HepG2 (cell line): Measurements from ENCODE around the gene KCTD14. TPM values are rescaled to one million over a fixed set of nuclear protein-coding genes. Genes with fewer than 3 reads are reported as not detected.
A peak's percentile ranks its signal among the peaks of the same experiment; 100 is the strongest.

Experiments used
- ATAC-seq: fragments of 200-7000 bp; cut with Tn5 transposase; 3 replicates; pipeline ENCODE4 v1.9.1; 2020; ENCODE audit warnings: mild to moderate bottlenecking, moderate library complexity
- BruUV-seq: library from RNA; stranded (reverse); fragments of 400-500 nt; replicated peaks from 2 replicates; lab custom pipeline; 2021; lab: Mats Ljungman, UMichigan
- CTCF ChIA-PET: fragments of 300-600 bp; formaldehyde crosslinking; extraction: SDS; loops from one replicate; lab custom pipeline; 2021; ENCODE audit warnings: low total read pairs, inconsistent platforms, low intra/inter-chr PET ratio; lab: Yijun Ruan, JAX
- POLR2A ChIA-PET: fragments of 350-600 bp; sonication (Branson Sonifier 250); formaldehyde crosslinking; loops from one replicate; lab custom pipeline; 2020; ENCODE audit warnings: antibody characterized with exemption, inconsistent platforms; lab: Yijun Ruan, JAX
- DNase-seq: peaks from one replicate; pipeline ENCODE4 v3.0.0-alpha.2; 2015; ENCODE audit warnings: low spot score
- FAIRE-seq: peaks from 3 replicates; lab custom pipeline; 2011; peaks lifted over from hg19 to GRCh38; lab: Jason Lieb, UNC
- H2AFZ ChIP-seq: one replicate; pipeline ENCODE4 v1.6.1; 2011; ENCODE audit warnings: low read length, inconsistent platforms
- H3K27ac ChIP-seq: fragments of 300-600 bp; 3 replicates; pipeline ENCODE4 v1.8.0; 2011; ENCODE audit warnings: mixed run types, mild to moderate bottlenecking, mixed read lengths, low read length, inconsistent platforms; ENCODE audit not compliant: insufficient read depth; ENCODE audit errors: extremely low read length
- H3K27me3 ChIP-seq, 2 experiments: fragments of 200-600 bp in 1 of 2; 2 replicates in 1 of 2; 3 replicates in 1 of 2; pipeline versions ENCODE4 v1.6.0 to v1.8.0; 2011; ENCODE audit warnings: low read length in 2 of 2, mild to moderate bottlenecking in 2 of 2, moderate library complexity in 2 of 2, inconsistent platforms in 1 of 2; ENCODE audit not compliant: insufficient read depth in 2 of 2, control insufficient read depth in 1 of 2
- H3K36me3 ChIP-seq, 2 experiments: fragments of 200-600 bp in 1 of 2; replicated peaks in 1 of 2; 2 replicates in 1 of 2; 3 replicates in 1 of 2; pipeline versions ENCODE4 v1.5.1 to v1.8.0; 2011; ENCODE audit warnings: low read length in 2 of 2, inconsistent platforms in 1 of 2; ENCODE audit not compliant: insufficient read depth in 2 of 2, control insufficient read depth in 1 of 2
- H3K4me1 ChIP-seq: 2 replicates; pipeline ENCODE4 v1.5.1; 2012; ENCODE audit warnings: low read length, inconsistent platforms; ENCODE audit not compliant: insufficient read depth
- H3K4me2 ChIP-seq: 2 replicates; pipeline ENCODE4 v1.6.0; 2011; ENCODE audit warnings: low read depth, low read length, inconsistent platforms
- H3K4me3 ChIP-seq, 3 experiments: fragments of 200-600 bp in 1 of 3; sonication (generic), shearing (Covaris generic) in 1 of 3; replicated peaks in 1 of 3; 2 replicates each; pipeline ENCODE4 v1.5.1; 2011 to 2016; ENCODE audit warnings: low read length in 3 of 3, inconsistent platforms in 2 of 3, low read depth in 2 of 3, mild to moderate bottlenecking in 2 of 3, control low read depth in 1 of 3, mixed read lengths in 1 of 3; ENCODE audit not compliant: insufficient read depth in 1 of 3
- H3K79me2 ChIP-seq: one replicate; pipeline ENCODE4 v1.6.1; 2011; ENCODE audit warnings: low read length, inconsistent platforms; ENCODE audit not compliant: insufficient read depth
- H3K9ac ChIP-seq: 2 replicates; pipeline ENCODE4 v1.6.0; 2011; ENCODE audit warnings: mild to moderate bottlenecking, low read depth, low read length, inconsistent platforms; ENCODE audit not compliant: insufficient read depth
- H3K9me3 ChIP-seq: 2 replicates; pipeline ENCODE4 v1.5.1; 2012; ENCODE audit warnings: mild to moderate bottlenecking, low read length
- H4K20me1 ChIP-seq: 2 replicates; pipeline ENCODE4 v1.6.0; 2011; ENCODE audit warnings: inconsistent platforms, mild to moderate bottlenecking, low read length, moderate library complexity; ENCODE audit not compliant: insufficient read depth
- ATF7 ChIP-seq, 2 experiments: fragments of 450-650 bp in 1 of 2; sonication (generic) in 1 of 2; formaldehyde crosslinking in 1 of 2; IDR thresholded peaks; 2 replicates each; pipeline versions ENCODE4 v1.4.0 to v1.6.1; 2016 to 2020; ENCODE audit warnings: antibody characterized with exemption in 1 of 2, mild to moderate bottlenecking in 1 of 2, missing genetic modification reagents in 1 of 2
- BCL6 ChIP-seq: IDR thresholded peaks from 2 replicates; pipeline ENCODE4 v1.6.1; 2016; ENCODE audit warnings: missing genetic modification reagents, missing compliant biosample characterization
- CREB1 ChIP-seq, 2 experiments: fragments of 450-650 bp in 1 of 2; IDR thresholded peaks; 2 replicates each; pipeline ENCODE4 v1.6.1; 2016 to 2017; ENCODE audit warnings: control low read depth in 1 of 2, mild to moderate bottlenecking in 1 of 2, missing compliant biosample characterization in 1 of 2, missing genetic modification characterization in 1 of 2
- FOSL2 ChIP-seq: sonication (generic); formaldehyde crosslinking; IDR thresholded peaks from 2 replicates; pipeline ENCODE4 v1.4.0; 2020; ENCODE audit warnings: missing genetic modification reagents
- FOXK2 ChIP-seq: fragments of 450-650 bp; IDR thresholded peaks from 2 replicates; pipeline ENCODE4 v1.6.1; 2016
- MAFF ChIP-seq: IDR thresholded peaks from 2 replicates; pipeline ENCODE4 v1.6.1; 2011; ENCODE audit warnings: low read depth, low read length, improper control_type of control experiment
- MAFK ChIP-seq, 2 experiments: IDR thresholded peaks in 1 of 2; conservative IDR thresholded peaks in 1 of 2; 2 replicates each; pipeline ENCODE4 v1.6.1; 2011; ENCODE audit warnings: improper control_type of control experiment in 2 of 2, low read length in 2 of 2
- PRMT3 ChIP-seq: sonication (generic); formaldehyde crosslinking; IDR thresholded peaks from 2 replicates; pipeline ENCODE4 v1.8.1; 2022; ENCODE audit warnings: low read depth, mild to moderate bottlenecking, moderate library complexity, missing genetic modification reagents, borderline replicate concordance
- TCF7 ChIP-seq: sonication (generic); IDR thresholded peaks from 2 replicates; pipeline ENCODE4 v1.6.1; 2016; ENCODE audit warnings: antibody characterized with exemption, low read depth
- TEAD3 ChIP-seq: optimal IDR thresholded peaks from 2 replicates; pipeline ENCODE3; 2016; ENCODE audit warnings: borderline replicate concordance
- ZBTB21 ChIP-seq: sonication (generic); formaldehyde crosslinking; IDR thresholded peaks from 2 replicates; pipeline ENCODE4 v1.4.0; 2020; ENCODE audit warnings: missing genetic modification reagents
- ZBTB7B ChIP-seq: sonication (generic); formaldehyde crosslinking; IDR thresholded peaks from 2 replicates; pipeline ENCODE4 v1.4.0; 2020; ENCODE audit warnings: missing genetic modification reagents
- ZNF17 ChIP-seq: sonication (generic); formaldehyde crosslinking; IDR thresholded peaks from 2 replicates; pipeline ENCODE4 v1.5.0; 2020; ENCODE audit warnings: mild to moderate bottlenecking, missing genetic modification reagents
- ZNF83 ChIP-seq: sonication (generic); formaldehyde crosslinking; IDR thresholded peaks from 2 replicates; pipeline ENCODE4 v1.4.0; 2020; ENCODE audit warnings: missing genetic modification reagents, mild to moderate bottlenecking, borderline replicate concordance
- ZNF879 ChIP-seq: sonication (generic); formaldehyde crosslinking; IDR thresholded peaks from 2 replicates; pipeline ENCODE4 v1.8.1; 2023; ENCODE audit warnings: missing genetic modification reagents
- WGBS: methylation state at CpG from one replicate; pipeline ENCODE4 v1.1.6; 2017; ENCODE audit warnings: low lambda C conversion rate; 5-methylcytosine and 5-hydroxymethylcytosine counted together
- in situ Hi-C: cut with HindIII; loops from 2 replicates; pipeline ENCODE4 v1.10.0; 2017; ENCODE audit warnings: low pct_unique_long_range_greater_than_20kb; ENCODE audit not compliant: extremely low pct_ligation_motif_present
- intact Hi-C: fragments of 100-400 bp; cut with micrococcal nuclease; formaldehyde crosslinking; loops from one replicate; pipeline ENCODE4 v1.10.0; 2022; ENCODE audit not compliant: unreplicated experiment
- polyA plus RNA-seq, 8 experiments: library from polyadenylated mRNA; depleted of rRNA in 3 of 8; stranded (reverse) in 7 of 8; unstranded in 1 of 8; fragments of >200 nt; fragmentation: Illumina TruSeq in 4 of 8; extraction: Trizol in 4 of 8; gene quantifications; 2 replicates each; pipeline versions ENCODE4 v1.2.1 to v1.2.3, GENCODE V29; 2011 to 2016; ENCODE audit warnings: low read depth in 4 of 8, missing spikeins in 1 of 8, mixed read lengths in 1 of 8; ENCODE audit not compliant: insufficient read depth in 1 of 8
- total RNA-seq, 5 experiments: library from RNA; depleted of rRNA; stranded (reverse); fragments of >200 nt; fragmentation: Illumina TruSeq; extraction: Trizol; gene quantifications; 2 replicates each; pipeline ENCODE4 v1.2.3, GENCODE V29; 2016; ENCODE audit warnings: low read depth in 1 of 5
- TF ChIP-seq, protein P1 (sequence below): sonication (generic); formaldehyde crosslinking; IDR thresholded peaks from 2 replicates; pipeline ENCODE4 v1.5.0; 2020; ENCODE audit warnings: mild to moderate bottlenecking, missing genetic modification reagents, borderline replicate concordance

Gene KCTD14
- total and polyA plus RNA-seq, 2 of the 13 experiments (the other 11 are each of a cell fraction or from before 2014, with no cell fraction given), result 10.3 to 15.6 TPM

DNA sequence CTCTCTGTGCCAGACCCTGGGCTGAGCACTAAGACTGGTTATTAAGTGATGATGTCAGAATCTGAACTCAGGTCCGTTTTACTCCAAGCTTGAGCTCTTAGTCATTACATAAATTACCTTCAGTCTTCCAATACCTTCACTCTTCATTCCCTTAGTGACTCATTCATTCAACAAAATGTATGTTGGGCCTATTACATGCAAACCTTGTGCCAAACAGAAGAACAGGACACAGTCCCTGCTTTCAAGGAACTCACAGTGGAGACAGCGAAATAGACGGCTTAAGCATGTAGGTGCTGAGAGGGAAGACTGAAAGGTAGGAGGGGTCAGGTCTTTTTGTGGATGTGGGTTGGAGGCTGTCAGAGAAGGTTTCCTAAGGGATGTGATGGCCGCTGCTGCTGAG lies 3.3 kb downstream of the KCTD14 start:
- ATAC-seq, result no peak
- Histone ChIP-seq H3K4me2 (peak overlapping the region; percentile 26; the same call in 1 of the 2 replicates), H3K4me1 (peaks cover 48% of the 10 kb centered on the region), H3K27ac (no peak overlapping the region), H3K27me3 (no peaks in the 10 kb centered on the region), H3K79me2 (no peaks in the 10 kb centered on the region), H4K20me1 (no peaks in the 10 kb centered on the region), H3K36me3 (peaks cover 2 to 11% of the 10 kb centered on the region in 2 experiments; a peak in 4 of 5 replicates), H3K9ac (no peak overlapping the region), H2AFZ (no peak overlapping the region)
- BruUV-seq, result TSS peak; percentile 18
- in situ Hi-C loops, result no loop called here
- no peak for FAIRE-seq
- intact Hi-C loops, result no loop called here
- peak; percentile 51 for TF ChIP-seq ZBTB21 (CRISPR knock-in tag)
- TF ChIP-seq ZBTB7B, result no peak
- peak; percentile 76 for TF ChIP-seq FOSL2
- TF ChIP-seq ATF7 (IDR thresholded peaks at IDR 0.05), result peak; percentile 35; the same call in 1 of the 2 replicates
- no peak for TF ChIP-seq ATF7 (CRISPR knock-in tag; IDR thresholded peaks at IDR 0.05)
- TF ChIP-seq BCL6, result peak; percentile 75
- TF ChIP-seq CREB1 (IDR thresholded peaks at IDR 0.05), result peak; percentile 59
- TF ChIP-seq CREB1 (CRISPR knock-in tag; IDR thresholded peaks at IDR 0.05), result no peak
- no peak for TF ChIP-seq ZNF17 (CRISPR knock-in tag)
- TF ChIP-seq, all 625 proteins: peak for 5
- CTCF ChIA-PET, result no interaction called here
- Histone ChIP-seq H3K9me3 (no peaks in the 10 kb centered on the region), H3K4me3 (no peak overlapping the region)
- peak; percentile 59 for DNase-seq
- POLR2A ChIA-PET, result interaction anchor here (4.8 kb wide), 1 partner anchor 25 kb away, joined by 27 read pairs; the partner anchor contains the start of gene INTS4
- WGBS, result 51% methylated on average over 4 of the region's 4 CpGs

DNA sequence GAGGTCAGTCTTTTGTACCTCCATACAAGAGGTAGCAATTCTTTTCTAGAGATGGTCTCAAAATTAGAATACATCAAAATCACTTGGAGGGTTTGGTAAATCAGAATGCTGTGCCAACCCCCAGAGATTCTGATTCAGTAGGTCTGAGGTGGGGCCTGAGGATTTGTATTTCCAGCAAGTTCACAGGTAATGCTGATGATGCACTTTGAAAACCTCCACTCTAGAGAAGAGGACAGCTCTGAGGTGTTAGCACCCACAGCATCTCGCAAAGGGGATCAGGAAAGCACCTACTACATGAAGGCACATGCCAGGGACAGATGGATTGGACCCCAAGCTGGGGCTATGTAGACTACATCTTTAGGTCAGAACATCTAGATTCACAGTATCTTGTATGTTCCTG lies 7.2 kb downstream of the KCTD14 start:
- DNase-seq (no peak), ATAC-seq (no peak), FAIRE-seq (no peak)
- in situ Hi-C loops (no loop called here), intact Hi-C loops (no loop called here)
- BruUV-seq, result no TSS peak
- peaks cover 27% of the 10 kb centered on the region for H3K4me1 ChIP-seq
- H3K4me3 ChIP-seq, result no peak overlapping the region
- peaks cover 2 to 11% of the 10 kb centered on the region in 2 experiments; a peak in 4 of 5 replicates for H3K36me3 ChIP-seq
- no peaks in the 10 kb centered on the region for H4K20me1 ChIP-seq
- CTCF ChIA-PET, result no interaction called here
- no peak overlapping the region for H2AFZ ChIP-seq
- no peaks in the 10 kb centered on the region for H3K27me3 ChIP-seq
- WGBS, result 100% methylated on average over 1 of the region's 1 CpG
- POLR2A ChIA-PET, result no interaction called here
- H3K9ac ChIP-seq, result no peak overlapping the region
- H3K27ac ChIP-seq, result no peak overlapping the region
- no peaks in the 10 kb centered on the region for H3K79me2 ChIP-seq
- H3K4me2 ChIP-seq, result no peak overlapping the region
- H3K9me3 ChIP-seq, result no peaks in the 10 kb centered on the region
- no peak for TF ChIP-seq ZNF83
- TF ChIP-seq TEAD3 (CRISPR knock-in tag), result no peak
- TF ChIP-seq ZNF879, result no peak
- TF ChIP-seq FOXK2, result no peak
- TF ChIP-seq, protein P1, sequence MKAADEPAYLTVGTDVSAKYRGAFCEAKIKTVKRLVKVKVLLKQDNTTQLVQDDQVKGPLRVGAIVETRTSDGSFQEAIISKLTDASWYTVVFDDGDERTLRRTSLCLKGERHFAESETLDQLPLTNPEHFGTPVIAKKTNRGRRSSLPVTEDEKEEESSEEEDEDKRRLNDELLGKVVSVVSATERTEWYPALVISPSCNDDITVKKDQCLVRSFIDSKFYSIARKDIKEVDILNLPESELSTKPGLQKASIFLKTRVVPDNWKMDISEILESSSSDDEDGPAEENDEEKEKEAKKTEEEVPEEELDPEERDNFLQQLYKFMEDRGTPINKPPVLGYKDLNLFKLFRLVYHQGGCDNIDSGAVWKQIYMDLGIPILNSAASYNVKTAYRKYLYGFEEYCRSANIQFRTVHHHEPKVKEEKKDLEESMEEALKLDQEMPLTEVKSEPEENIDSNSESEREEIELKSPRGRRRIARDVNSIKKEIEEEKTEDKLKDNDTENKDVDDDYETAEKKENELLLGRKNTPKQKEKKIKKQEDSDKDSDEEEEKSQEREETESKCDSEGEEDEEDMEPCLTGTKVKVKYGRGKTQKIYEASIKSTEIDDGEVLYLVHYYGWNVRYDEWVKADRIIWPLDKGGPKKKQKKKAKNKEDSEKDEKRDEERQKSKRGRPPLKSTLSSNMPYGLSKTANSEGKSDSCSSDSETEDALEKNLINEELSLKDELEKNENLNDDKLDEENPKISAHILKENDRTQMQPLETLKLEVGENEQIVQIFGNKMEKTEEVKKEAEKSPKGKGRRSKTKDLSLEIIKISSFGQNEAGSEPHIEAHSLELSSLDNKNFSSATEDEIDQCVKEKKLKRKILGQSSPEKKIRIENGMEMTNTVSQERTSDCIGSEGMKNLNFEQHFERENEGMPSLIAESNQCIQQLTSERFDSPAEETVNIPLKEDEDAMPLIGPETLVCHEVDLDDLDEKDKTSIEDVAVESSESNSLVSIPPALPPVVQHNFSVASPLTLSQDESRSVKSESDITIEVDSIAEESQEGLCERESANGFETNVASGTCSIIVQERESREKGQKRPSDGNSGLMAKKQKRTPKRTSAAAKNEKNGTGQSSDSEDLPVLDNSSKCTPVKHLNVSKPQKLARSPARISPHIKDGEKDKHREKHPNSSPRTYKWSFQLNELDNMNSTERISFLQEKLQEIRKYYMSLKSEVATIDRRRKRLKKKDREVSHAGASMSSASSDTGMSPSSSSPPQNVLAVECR (CRISPR knock-in tag), result no peak
- no peak for TF ChIP-seq PRMT3 (CRISPR knock-in tag)
- 0 out of 2 replicates have a peak, but pooled peaks have one; percentile 31 for TF ChIP-seq MAFF
- TF ChIP-seq MAFK (conservative IDR thresholded peaks at IDR 0.05 in 1 of 2, IDR thresholded peaks at IDR 0.05 in 1 of 2; ENCODE audit: low read length in 2 of 2), result peak; percentile 62 to 81
- no peak for TF ChIP-seq TCF7
